Measurements from ENCODE around the gene CHRNB2. TPM values are rescaled to one million over a fixed set of nuclear protein-coding genes. Genes with fewer than 3 reads are reported as not detected.
"Not testable (repeated sequence)": the region's sequence is repeated elsewhere in the genome, so short reads cannot be mapped to it uniquely, and the experiment has no call there.

Gene CHRNB2, protein sequence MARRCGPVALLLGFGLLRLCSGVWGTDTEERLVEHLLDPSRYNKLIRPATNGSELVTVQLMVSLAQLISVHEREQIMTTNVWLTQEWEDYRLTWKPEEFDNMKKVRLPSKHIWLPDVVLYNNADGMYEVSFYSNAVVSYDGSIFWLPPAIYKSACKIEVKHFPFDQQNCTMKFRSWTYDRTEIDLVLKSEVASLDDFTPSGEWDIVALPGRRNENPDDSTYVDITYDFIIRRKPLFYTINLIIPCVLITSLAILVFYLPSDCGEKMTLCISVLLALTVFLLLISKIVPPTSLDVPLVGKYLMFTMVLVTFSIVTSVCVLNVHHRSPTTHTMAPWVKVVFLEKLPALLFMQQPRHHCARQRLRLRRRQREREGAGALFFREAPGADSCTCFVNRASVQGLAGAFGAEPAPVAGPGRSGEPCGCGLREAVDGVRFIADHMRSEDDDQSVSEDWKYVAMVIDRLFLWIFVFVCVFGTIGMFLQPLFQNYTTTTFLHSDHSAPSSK
- polyA plus RNA-seq (2013, experiment 1 of 4) = 1.3 TPM
- polyA plus RNA-seq (2013, experiment 2 of 4) = 1.5 TPM
- polyA plus RNA-seq (2013, experiment 3 of 4) = 1.0 TPM
- 1.3 TPM for polyA plus RNA-seq (2013, experiment 4 of 4)

- 4 to 5% methylated on average over 53 of the region's 53 CpGs for WGBS, 2 experiments
- Histone ChIP-seq H3K36me3 (ENCODE audit: control insufficient read depth, insufficient read depth, low read length) (no peaks in the 10 kb centered on the region), H3K9me3 (ENCODE audit: control insufficient read depth, low read length) (no peaks in the 10 kb centered on the region), H3K4me3 (ENCODE audit: insufficient read depth, low read depth, low read length) (peak within 1 kb of the TSS; percentile 40), H3K27ac (ENCODE audit: insufficient read depth, low read depth, low read length, poor library complexity, severe bottlenecking) (no peak within 1 kb of the TSS), H3K4me1 (ENCODE audit: control insufficient read depth, insufficient read depth, low read length) (peaks cover 10% of the 10 kb centered on the region), H3K27me3 (ENCODE audit: control insufficient read depth, insufficient read depth, low read length, poor library complexity, severe bottlenecking) (peaks cover 30% of the 10 kb centered on the region)
Observed at GRCh38 chr1:154567386-154568156, at the start of gene CHRNB2. TSS of gene CHRNB2 (plus strand) at chr1:154567778. CDS start at chr1:154568045, 267 bp downstream.

GRCh38 chr1:154519591-154519991 lies 48.0 kb upstream of the CHRNB2 start:
- Histone ChIP-seq H3K27ac (ENCODE audit: insufficient read depth, low read depth, low read length, poor library complexity, severe bottlenecking) (no peak overlapping the region), H3K4me1 (ENCODE audit: control insufficient read depth, insufficient read depth, low read length) (no peaks in the 10 kb centered on the region), H3K4me3 (ENCODE audit: insufficient read depth, low read depth, low read length) (no peak overlapping the region), H3K36me3 (ENCODE audit: control insufficient read depth, insufficient read depth, low read length) (no peaks in the 10 kb centered on the region), H3K9me3 (ENCODE audit: control insufficient read depth, low read length) (no peaks in the 10 kb centered on the region), H3K27me3 (ENCODE audit: control insufficient read depth, insufficient read depth, low read length, poor library complexity, severe bottlenecking) (no peaks in the 10 kb centered on the region)
- WGBS, 2 experiments = 83 to 84% methylated on average over 9 of the region's 9 CpGs

DNA sequence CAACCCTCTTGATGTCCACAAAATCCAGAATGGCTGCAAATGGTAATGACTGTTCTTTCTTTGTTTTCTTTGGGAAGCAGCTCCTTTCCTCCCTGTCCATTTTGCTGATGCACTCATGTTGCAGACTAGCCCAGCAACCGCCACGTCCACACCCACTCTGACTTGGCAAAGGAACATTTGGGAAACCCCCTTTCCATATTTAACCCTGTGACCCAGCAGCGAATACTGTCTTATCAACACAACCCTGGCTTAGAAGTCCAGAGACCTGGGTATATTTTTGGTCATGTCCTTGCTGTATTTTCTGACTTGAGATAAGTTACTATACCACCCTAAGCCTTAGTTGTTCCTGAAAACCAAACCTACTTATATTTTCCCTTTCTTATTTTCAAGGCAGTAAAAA lies 47.2 kb upstream of the CHRNB2 start:
- no peak overlapping the region for H3K4me3 ChIP-seq (ENCODE audit: insufficient read depth, low read depth, low read length)
- H3K36me3 ChIP-seq (ENCODE audit: control insufficient read depth, insufficient read depth, low read length) = no peaks in the 10 kb centered on the region
- H3K27me3 ChIP-seq (ENCODE audit: control insufficient read depth, insufficient read depth, low read length, poor library complexity, severe bottlenecking) = no peaks in the 10 kb centered on the region
- 93 to 99% methylated on average over 3 of the region's 3 CpGs for WGBS, 2 experiments
- H3K27ac ChIP-seq (ENCODE audit: insufficient read depth, low read depth, low read length, poor library complexity, severe bottlenecking) = no peak overlapping the region
- no peaks in the 10 kb centered on the region for H3K4me1 ChIP-seq (ENCODE audit: control insufficient read depth, insufficient read depth, low read length)
- no peaks in the 10 kb centered on the region for H3K9me3 ChIP-seq (ENCODE audit: control insufficient read depth, low read length)

- WGBS, 2 experiments = 78 to 82% methylated on average over 3 of the region's 3 CpGs
- no peaks in the 10 kb centered on the region for H3K36me3 ChIP-seq (ENCODE audit: control insufficient read depth, insufficient read depth, low read length)
- H3K27me3 ChIP-seq (ENCODE audit: control insufficient read depth, insufficient read depth, low read length, poor library complexity, severe bottlenecking) = no peaks in the 10 kb centered on the region
- H3K27ac ChIP-seq (ENCODE audit: insufficient read depth, low read depth, low read length, poor library complexity, severe bottlenecking) = no peak overlapping the region
- no peaks in the 10 kb centered on the region for H3K9me3 ChIP-seq (ENCODE audit: control insufficient read depth, low read length)
- H3K4me1 ChIP-seq (ENCODE audit: control insufficient read depth, insufficient read depth, low read length) = no peaks in the 10 kb centered on the region
- H3K4me3 ChIP-seq (ENCODE audit: insufficient read depth, low read depth, low read length) = no peak overlapping the region
Observed at GRCh38 chr1:154521695-154522094, 45.9 kb upstream of the CHRNB2 start.

GRCh38 chr1:154524881-154525280 lies 42.7 kb upstream of the CHRNB2 start:
- Histone ChIP-seq H3K9me3 (ENCODE audit: control insufficient read depth, low read length) (no peaks in the 10 kb centered on the region), H3K4me1 (ENCODE audit: control insufficient read depth, insufficient read depth, low read length) (no peaks in the 10 kb centered on the region), H3K27me3 (ENCODE audit: control insufficient read depth, insufficient read depth, low read length, poor library complexity, severe bottlenecking) (no peaks in the 10 kb centered on the region), H3K27ac (ENCODE audit: insufficient read depth, low read depth, low read length, poor library complexity, severe bottlenecking) (no peak overlapping the region), H3K36me3 (ENCODE audit: control insufficient read depth, insufficient read depth, low read length) (no peaks in the 10 kb centered on the region), H3K4me3 (ENCODE audit: insufficient read depth, low read depth, low read length) (no peak overlapping the region)

- Histone ChIP-seq H3K9me3 (ENCODE audit: control insufficient read depth, low read length) (no peaks in the 10 kb centered on the region), H3K4me1 (ENCODE audit: control insufficient read depth, insufficient read depth, low read length) (no peaks in the 10 kb centered on the region), H3K27me3 (ENCODE audit: control insufficient read depth, insufficient read depth, low read length, poor library complexity, severe bottlenecking) (no peaks in the 10 kb centered on the region), H3K36me3 (ENCODE audit: control insufficient read depth, insufficient read depth, low read length) (no peaks in the 10 kb centered on the region), H3K27ac (ENCODE audit: insufficient read depth, low read depth, low read length, poor library complexity, severe bottlenecking) (no peak overlapping the region), H3K4me3 (ENCODE audit: insufficient read depth, low read depth, low read length) (no peak overlapping the region)
- WGBS, 2 experiments = 79 to 98% methylated on average over 5 to 6 of the region's 6 CpGs
Observed at GRCh38 chr1:154527192-154527591, 40.4 kb upstream of the CHRNB2 start.

DNA sequence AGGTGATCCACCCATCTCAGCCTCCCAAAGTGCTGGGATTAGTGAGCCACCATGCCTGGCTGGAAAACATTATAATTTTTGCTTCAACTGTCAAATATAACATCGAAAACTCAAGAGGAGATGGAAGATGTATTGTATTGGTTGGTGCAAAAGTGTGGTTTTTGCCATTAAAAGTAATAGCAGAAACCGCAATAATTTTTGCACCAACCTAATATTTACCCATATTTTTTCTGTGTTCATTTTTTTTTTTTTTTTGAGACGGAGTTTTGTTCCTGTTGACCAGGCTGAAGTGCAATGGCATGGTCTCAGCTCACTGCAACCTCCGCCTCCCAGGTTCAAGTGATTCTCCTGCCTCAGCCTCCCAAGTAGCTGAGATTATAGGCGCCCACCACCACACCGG lies 38.3 kb upstream of the CHRNB2 start:
- Histone ChIP-seq H3K4me3 (ENCODE audit: insufficient read depth, low read depth, low read length) (no peak overlapping the region), H3K27ac (ENCODE audit: insufficient read depth, low read depth, low read length, poor library complexity, severe bottlenecking) (no peak overlapping the region), H3K27me3 (ENCODE audit: control insufficient read depth, insufficient read depth, low read length, poor library complexity, severe bottlenecking) (no peaks in the 10 kb centered on the region), H3K4me1 (ENCODE audit: control insufficient read depth, insufficient read depth, low read length) (no peaks in the 10 kb centered on the region), H3K36me3 (ENCODE audit: control insufficient read depth, insufficient read depth, low read length) (no peaks in the 10 kb centered on the region), H3K9me3 (ENCODE audit: control insufficient read depth, low read length) (no peaks in the 10 kb centered on the region)
- WGBS, 2 experiments = 88 to 95% methylated on average over 5 to 6 of the region's 6 CpGs

DNA sequence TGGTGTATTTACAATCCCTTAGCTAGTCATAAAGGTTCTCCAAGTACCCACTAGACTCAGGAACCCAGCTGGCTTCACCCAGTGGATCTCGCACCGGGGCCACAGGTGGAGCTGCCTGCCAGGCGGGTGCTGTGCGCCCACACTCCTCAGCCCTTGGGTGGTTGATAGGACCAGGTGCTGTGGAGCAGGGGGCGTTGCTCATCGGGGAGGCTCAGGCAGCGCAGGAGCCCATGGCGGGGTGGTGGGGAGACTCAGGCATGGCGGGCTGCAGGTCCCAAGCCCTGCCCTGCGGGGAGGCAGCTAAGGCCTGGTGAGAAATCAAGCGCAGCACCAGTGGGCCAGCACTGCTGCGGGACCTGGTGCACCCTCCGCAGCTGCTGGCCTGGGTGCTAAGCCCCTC lies 35.6 kb upstream of the CHRNB2 start:
- not testable (repeated sequence) for H3K27ac ChIP-seq (ENCODE audit: insufficient read depth, low read depth, low read length, poor library complexity, severe bottlenecking); H3K36me3 ChIP-seq (ENCODE audit: control insufficient read depth, insufficient read depth, low read length); H3K9me3 ChIP-seq (ENCODE audit: control insufficient read depth, low read length); H3K4me3 ChIP-seq (ENCODE audit: insufficient read depth, low read depth, low read length); H3K4me1 ChIP-seq (ENCODE audit: control insufficient read depth, insufficient read depth, low read length); H3K27me3 ChIP-seq (ENCODE audit: control insufficient read depth, insufficient read depth, low read length, poor library complexity, severe bottlenecking)
- 96% methylated on average over 13 of the region's 13 CpGs for WGBS, 2 experiments

- no peak overlapping the region for H3K4me3 ChIP-seq (ENCODE audit: insufficient read depth, low read depth, low read length)
- no peaks in the 10 kb centered on the region for H3K36me3 ChIP-seq (ENCODE audit: control insufficient read depth, insufficient read depth, low read length)
- H3K4me1 ChIP-seq (ENCODE audit: control insufficient read depth, insufficient read depth, low read length) = no peaks in the 10 kb centered on the region
- H3K27me3 ChIP-seq (ENCODE audit: control insufficient read depth, insufficient read depth, low read length, poor library complexity, severe bottlenecking) = no peaks in the 10 kb centered on the region
- no peak overlapping the region for H3K27ac ChIP-seq (ENCODE audit: insufficient read depth, low read depth, low read length, poor library complexity, severe bottlenecking)
- 49 to 52% methylated on average over 11 of the region's 11 CpGs for WGBS, 2 experiments
- no peaks in the 10 kb centered on the region for H3K9me3 ChIP-seq (ENCODE audit: control insufficient read depth, low read length)
Observed at GRCh38 chr1:154533952-154534844, 33.4 kb upstream of the CHRNB2 start.

Measured in ectodermal cell (in vitro differentiated cells).